GM12875 (cell line): ENCODE results near the gene GSTT4.
"Not testable (repeated sequence)": the region's sequence is repeated elsewhere in the genome, so short reads cannot be mapped to it uniquely, and the experiment has no call there.

ENCODE experiments used
- H3K4me3 ChIP-seq: one replicate; pipeline ENCODE4 v1.5.1; 2011; ENCODE audit warnings: low read depth, low read length, control low read depth
- CTCF ChIP-seq: IDR thresholded peaks from 2 replicates; pipeline ENCODE4 v1.5.1; 2011; ENCODE audit warnings: low read depth, mild to moderate bottlenecking, control low read depth, inconsistent platforms, low read length, moderate library complexity, borderline replicate concordance; ENCODE audit not compliant: insufficient read depth

GSTT4 gene

GRCh38 chr22:23984430-23984829 lies 20.8 kb downstream of the GSTT4 start:
- no peak overlapping the region for H3K4me3 ChIP-seq
- peak; percentile 57; the same call in 1 of the 2 replicates for TF ChIP-seq CTCF

GRCh38 chr22:23980567-23980966 lies 24.7 kb downstream of the GSTT4 start:
- not testable (repeated sequence) for H3K4me3 ChIP-seq

GRCh38 chr22:23979557-23980240 lies 25.6 kb downstream of the GSTT4 start, which contains the start of gene GSTT2:
TSS of gene GSTT2 (plus strand) at chr22:23980134.
- H3K4me3 ChIP-seq, result not testable (repeated sequence)

GRCh38 chr22:23977304-23977703 lies 27.9 kb downstream of the GSTT4 start:
- H3K4me3 ChIP-seq, result not testable (repeated sequence)

GRCh38 chr22:23974836-23975352 lies 30.4 kb downstream of the GSTT4 start:
- not testable (repeated sequence) for H3K4me3 ChIP-seq

- H3K4me3 ChIP-seq, result not testable (repeated sequence)
Observed at GRCh38 chr22:23974345-23974744, 30.9 kb downstream of the GSTT4 start, which contains the start of gene DDT. TSS of gene DDT (minus strand) at chr22:23974441. CDS start at chr22:23974414, 27 bp downstream.

- H3K4me3 ChIP-seq, result not testable (repeated sequence)
Observed at GRCh38 chr22:23971927-23972326, 33.3 kb downstream of the GSTT4 start.

- TF ChIP-seq CTCF, result no peak
- no peak overlapping the region for H3K4me3 ChIP-seq
Observed at GRCh38 chr22:23970816-23971486, 34.3 kb downstream of the GSTT4 start.

- no peak for TF ChIP-seq CTCF
- no peak overlapping the region for H3K4me3 ChIP-seq
Observed at GRCh38 chr22:23970201-23970641, 35.0 kb downstream of the GSTT4 start.

- no peak for TF ChIP-seq CTCF
Observed at GRCh38 chr22:23969071-23969470, 36.2 kb downstream of the GSTT4 start.

GRCh38 chr22:23966568-23966967 lies 38.7 kb downstream of the GSTT4 start, which contains the start of gene DDTL:
TSS of gene DDTL (plus strand) at chr22:23966888. CDS start at chr22:23966915, 27 bp downstream.
- not testable (repeated sequence) for H3K4me3 ChIP-seq

More at GRCh38 chr22:23969071-23969470, 36.2 kb downstream of the GSTT4 start:
- H3K4me3 ChIP-seq, result no peak overlapping the region

- not testable (repeated sequence) for H3K4me3 ChIP-seq
Observed at GRCh38 chr22:23966094-23966493, 39.2 kb downstream of the GSTT4 start.

GRCh38 chr22:23961084-23961771 lies 44.0 kb downstream of the GSTT4 start, which contains the start of gene GSTT2B:
TSS of gene GSTT2B (minus strand) at chr22:23961195. CDS start at chr22:23961131, 64 bp downstream.
- H3K4me3 ChIP-seq, result not testable (repeated sequence)
